ENCODE measurements around the gene MDM2. TPM values are rescaled to one million over a fixed set of nuclear protein-coding genes. Genes with fewer than 3 reads are reported as not detected.

The MDM2 gene
- total and polyA plus RNA-seq, 4 donors = 62.1 to 92.7 (median 77.8) TPM

DNA sequence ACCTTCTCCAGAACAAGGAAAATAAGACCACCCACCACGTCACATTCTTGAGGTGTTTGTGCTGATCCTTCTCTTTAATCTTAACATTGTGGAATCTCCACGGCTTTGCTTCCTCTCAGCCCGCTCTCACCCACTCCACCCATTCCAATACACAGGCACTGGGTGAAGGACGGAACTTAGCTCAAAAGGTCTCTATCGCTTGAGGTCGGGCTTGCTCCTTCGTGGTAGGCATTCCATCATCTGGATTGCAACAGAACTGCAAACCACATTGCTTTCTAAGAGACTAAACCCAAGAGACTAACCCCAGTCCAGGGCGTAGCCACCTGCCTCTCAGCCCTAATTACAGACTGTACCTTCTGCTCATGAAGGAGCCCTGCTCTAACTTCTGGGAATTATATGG is 24.0 kb upstream of the MDM2 start:
- no peaks in the 10 kb centered on the region for H3K9me3 ChIP-seq (ENCODE audit: control insufficient read depth, insufficient read depth, low read length)
- no peak for DNase-seq (ENCODE audit: low read depth in 4 of 6, low spot score in 6 of 6)
- 79% methylated on average over 7 of the region's 8 CpGs for WGBS (ENCODE audit: insufficient coverage)

DNA sequence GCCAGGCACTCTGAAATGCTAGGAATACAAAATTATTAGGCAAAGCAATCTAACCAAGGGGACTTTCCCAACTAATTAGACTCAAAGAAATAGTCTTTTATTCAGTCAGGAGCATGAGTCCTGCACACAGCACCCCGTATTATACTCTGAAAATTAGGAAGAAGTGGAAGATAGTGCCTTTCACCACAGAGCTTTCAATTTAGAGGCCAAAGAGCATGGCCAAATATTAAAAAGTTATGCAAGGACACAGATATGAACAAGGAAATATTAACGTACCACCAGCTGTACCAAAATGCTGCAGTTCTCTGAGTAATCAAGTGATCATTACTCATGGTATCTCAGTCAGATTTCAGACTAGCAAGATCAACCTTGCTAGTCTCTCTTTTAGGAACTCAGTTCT is 22.6 kb upstream of the MDM2 start:
- Histone ChIP-seq H3K4me1 (ENCODE audit: control insufficient read depth, insufficient read depth, low read length) (no peaks in the 10 kb centered on the region), H3K27ac (ENCODE audit: low read depth, low read length) (no peak overlapping the region), H3K36me3 (ENCODE audit: control insufficient read depth, insufficient read depth, low read length) (no peaks in the 10 kb centered on the region), H3K9me3 (ENCODE audit: control insufficient read depth, insufficient read depth, low read length) (no peaks in the 10 kb centered on the region), H3K27me3 (ENCODE audit: control insufficient read depth, insufficient read depth, low read length) (no peaks in the 10 kb centered on the region), H3K4me3 (ENCODE audit: low read depth, low read length) (no peak overlapping the region)
- WGBS (ENCODE audit: insufficient coverage) = no CpG with 5 or more reads among the region's 2 CpGs
- no peak for DNase-seq (ENCODE audit: low read depth in 4 of 6, low spot score in 6 of 6)

More for the DNA sequence above, 24.0 kb upstream of the MDM2 start:
- Histone ChIP-seq H3K4me1 (ENCODE audit: control insufficient read depth, insufficient read depth, low read length) (no peaks in the 10 kb centered on the region), H3K27me3 (ENCODE audit: control insufficient read depth, insufficient read depth, low read length) (no peaks in the 10 kb centered on the region), H3K36me3 (ENCODE audit: control insufficient read depth, insufficient read depth, low read length) (no peaks in the 10 kb centered on the region), H3K4me3 (ENCODE audit: low read depth, low read length) (no peak overlapping the region), H3K27ac (ENCODE audit: low read depth, low read length) (no peak overlapping the region)

DNA sequence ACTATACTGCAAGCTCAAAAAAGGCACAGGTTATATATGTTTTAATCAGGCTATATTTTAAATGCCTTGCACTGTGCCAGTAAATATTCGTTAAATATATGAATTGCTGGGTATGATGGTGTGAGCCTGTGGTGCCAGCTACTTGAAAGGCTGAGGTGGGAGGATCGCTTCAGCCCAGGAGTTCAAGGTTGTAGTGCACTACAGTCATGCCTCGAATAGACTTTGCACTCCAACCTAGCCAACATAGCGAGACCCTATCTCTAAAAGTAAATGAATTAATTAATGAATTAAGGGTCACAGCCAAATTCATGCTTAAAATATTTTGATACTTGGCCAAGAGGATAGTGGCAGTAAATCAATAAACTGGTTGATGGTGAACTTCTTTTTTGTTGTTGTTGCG is 22.2 kb upstream of the MDM2 start:
- WGBS (ENCODE audit: insufficient coverage) = no CpG with 5 or more reads among the region's 5 CpGs
- no peak for DNase-seq (ENCODE audit: low read depth in 4 of 6, low spot score in 6 of 6)
- Histone ChIP-seq H3K27me3 (ENCODE audit: control insufficient read depth, insufficient read depth, low read length) (no peaks in the 10 kb centered on the region), H3K27ac (ENCODE audit: low read depth, low read length) (no peak overlapping the region), H3K9me3 (ENCODE audit: control insufficient read depth, insufficient read depth, low read length) (no peaks in the 10 kb centered on the region), H3K4me3 (ENCODE audit: low read depth, low read length) (no peak overlapping the region), H3K4me1 (ENCODE audit: control insufficient read depth, insufficient read depth, low read length) (no peaks in the 10 kb centered on the region), H3K36me3 (ENCODE audit: control insufficient read depth, insufficient read depth, low read length) (no peaks in the 10 kb centered on the region)

DNA sequence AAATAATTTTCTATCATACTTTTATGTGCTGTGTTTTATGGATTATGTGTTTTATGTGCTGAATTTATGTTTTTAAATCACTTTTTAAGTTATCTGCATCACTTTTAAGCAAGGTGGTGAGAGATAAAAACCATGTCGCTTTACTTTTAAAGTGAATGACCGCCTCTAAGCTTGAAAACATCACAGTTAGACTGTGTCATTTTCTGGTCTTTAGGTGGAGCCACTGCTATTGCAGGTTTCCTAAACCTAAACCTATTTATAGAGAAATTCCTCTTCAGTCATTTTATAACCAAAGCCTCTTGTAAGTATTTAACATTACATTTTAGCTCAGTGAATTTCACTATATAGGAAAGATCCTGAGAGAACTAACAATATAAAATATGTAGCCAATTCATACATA is 21.0 kb upstream of the MDM2 start:
- no CpG with 5 or more reads among the region's 2 CpGs for WGBS (ENCODE audit: insufficient coverage)

DNA sequence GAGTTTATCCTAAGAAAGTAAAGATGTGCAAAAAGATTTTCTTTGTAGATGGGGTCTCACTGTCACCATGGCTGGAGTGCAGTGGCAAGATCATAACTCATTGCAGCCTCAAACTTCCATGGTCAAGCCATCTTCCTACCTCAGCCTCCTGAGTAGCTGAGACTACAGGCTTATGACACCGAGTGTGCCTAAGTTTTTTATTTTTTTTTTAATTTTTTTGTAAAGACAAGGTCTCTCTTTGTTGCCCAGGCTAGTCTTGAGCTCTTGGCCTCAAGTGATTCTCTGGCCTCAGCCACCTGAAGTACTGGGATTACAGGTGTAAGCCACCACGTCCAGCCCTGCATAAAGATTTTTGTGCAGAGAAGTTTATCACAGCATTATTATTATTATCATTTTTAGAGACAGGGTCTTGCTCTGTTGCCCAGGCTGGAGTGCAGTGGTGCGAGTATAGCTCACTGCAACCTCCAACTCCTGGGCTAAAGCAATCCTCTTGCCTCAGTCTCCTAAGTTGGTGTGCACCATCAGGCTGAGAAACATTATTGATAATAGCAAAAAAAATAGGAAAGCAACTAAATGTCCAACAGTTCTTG is 19.3 kb upstream of the MDM2 start:
- Histone ChIP-seq H3K4me1 (ENCODE audit: control insufficient read depth, insufficient read depth, low read length) (no peaks in the 10 kb centered on the region), H3K9me3 (ENCODE audit: control insufficient read depth, insufficient read depth, low read length) (no peaks in the 10 kb centered on the region), H3K27ac (ENCODE audit: low read depth, low read length) (no peak overlapping the region), H3K36me3 (ENCODE audit: control insufficient read depth, insufficient read depth, low read length) (no peaks in the 10 kb centered on the region), H3K4me3 (ENCODE audit: low read depth, low read length) (no peak overlapping the region), H3K27me3 (ENCODE audit: control insufficient read depth, insufficient read depth, low read length) (no peaks in the 10 kb centered on the region)
- no peak for DNase-seq (ENCODE audit: low read depth in 4 of 6, low spot score in 6 of 6)
- WGBS (ENCODE audit: insufficient coverage) = no CpG with 5 or more reads among the region's 3 CpGs

More for the DNA sequence above, 21.0 kb upstream of the MDM2 start:
- no peak overlapping the region for H3K4me3 ChIP-seq (ENCODE audit: low read depth, low read length)
- H3K9me3 ChIP-seq (ENCODE audit: control insufficient read depth, insufficient read depth, low read length) = no peaks in the 10 kb centered on the region
- no peaks in the 10 kb centered on the region for H3K36me3 ChIP-seq (ENCODE audit: control insufficient read depth, insufficient read depth, low read length)
- no peaks in the 10 kb centered on the region for H3K27me3 ChIP-seq (ENCODE audit: control insufficient read depth, insufficient read depth, low read length)
- no peaks in the 10 kb centered on the region for H3K4me1 ChIP-seq (ENCODE audit: control insufficient read depth, insufficient read depth, low read length)
- H3K27ac ChIP-seq (ENCODE audit: low read depth, low read length) = no peak overlapping the region
- no peak for DNase-seq (ENCODE audit: low read depth in 4 of 6, low spot score in 6 of 6)

DNA sequence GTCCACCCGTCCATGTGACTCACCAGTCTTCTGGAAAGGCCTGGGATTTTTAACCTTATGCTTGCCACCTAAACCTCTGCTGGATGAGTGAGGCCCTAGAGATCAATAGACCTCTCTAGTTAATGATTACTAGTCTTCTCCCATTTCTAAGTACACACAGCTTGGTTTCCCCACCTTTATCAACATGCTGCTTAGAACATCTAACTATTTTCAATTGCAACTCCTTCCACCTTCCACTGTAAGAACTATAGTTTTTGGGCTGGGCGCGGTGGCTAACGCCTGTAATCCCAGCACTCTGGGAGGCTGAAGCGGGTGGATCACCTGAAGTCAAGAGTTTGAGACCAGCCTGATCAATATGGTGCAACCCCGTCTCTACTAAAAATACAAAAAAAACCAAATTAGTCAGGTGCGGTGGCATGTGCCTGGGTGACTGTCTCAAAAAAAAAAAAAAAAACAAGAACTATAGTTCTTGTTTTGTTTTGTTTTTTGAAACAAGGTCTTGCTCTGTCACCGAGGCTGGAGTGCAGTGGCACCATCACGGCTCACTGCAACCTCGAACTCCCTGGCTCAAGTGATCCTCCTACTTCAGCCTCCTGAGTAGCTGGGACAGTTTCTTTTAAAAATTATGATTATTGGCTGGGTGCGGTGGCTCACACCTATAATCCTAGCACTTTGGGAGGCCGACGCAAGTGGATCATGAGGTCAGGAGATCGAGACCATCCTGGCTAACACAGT is 18.7 kb upstream of the MDM2 start:
- DNase-seq (ENCODE audit: low read depth in 4 of 6, low spot score in 6 of 6) = no peak
- Histone ChIP-seq H3K27me3 (ENCODE audit: control insufficient read depth, insufficient read depth, low read length) (no peaks in the 10 kb centered on the region), H3K9me3 (ENCODE audit: control insufficient read depth, insufficient read depth, low read length) (no peaks in the 10 kb centered on the region), H3K36me3 (ENCODE audit: control insufficient read depth, insufficient read depth, low read length) (no peaks in the 10 kb centered on the region), H3K4me3 (ENCODE audit: low read depth, low read length) (no peak overlapping the region), H3K4me1 (ENCODE audit: control insufficient read depth, insufficient read depth, low read length) (no peaks in the 10 kb centered on the region), H3K27ac (ENCODE audit: low read depth, low read length) (no peak overlapping the region)
- WGBS (ENCODE audit: insufficient coverage) = 100% methylated on average over 4 of the region's 14 CpGs

DNA sequence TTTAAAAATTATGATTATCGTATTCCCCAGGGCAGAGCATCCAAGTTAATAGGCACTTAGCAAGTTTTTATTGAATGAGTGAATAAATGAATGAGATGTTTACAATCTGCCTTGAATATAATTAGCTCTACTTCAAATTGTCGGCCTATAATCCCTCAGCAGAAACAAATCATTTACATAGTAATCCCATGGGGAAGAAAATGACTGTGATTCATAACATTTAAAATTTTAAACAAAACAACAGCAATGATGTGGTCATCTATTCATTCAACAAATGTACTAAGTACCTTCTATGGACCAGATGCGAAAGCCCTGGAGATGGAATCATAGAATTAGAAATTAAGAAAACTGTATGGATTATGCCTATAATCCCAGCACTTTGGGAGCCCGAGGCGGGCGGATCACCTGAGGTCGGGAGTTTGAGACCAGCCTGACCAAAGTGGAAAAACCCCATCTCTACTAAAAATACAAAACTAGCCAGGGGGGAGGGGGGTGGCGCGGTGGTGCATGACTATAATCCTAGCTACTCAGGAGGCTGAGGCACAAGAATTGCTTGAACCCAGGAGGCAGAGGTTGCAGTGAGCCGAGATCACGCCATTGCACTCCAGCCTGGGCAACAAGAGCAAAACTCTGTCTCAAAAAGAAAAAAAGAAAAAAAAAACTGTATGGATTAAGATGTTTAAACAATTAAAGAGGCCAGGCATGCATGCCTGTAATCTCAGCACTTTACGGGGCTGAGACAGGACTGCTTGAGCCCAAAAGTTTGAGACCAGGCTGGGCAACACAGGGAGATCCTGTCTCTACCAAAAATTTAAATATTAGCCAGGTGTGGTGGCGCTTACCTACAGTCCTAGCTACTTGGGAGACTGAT is 17.7 kb upstream of the MDM2 start:
- no peak for DNase-seq (ENCODE audit: low read depth in 4 of 6, low spot score in 6 of 6)
- no peaks in the 10 kb centered on the region for H3K36me3 ChIP-seq (ENCODE audit: control insufficient read depth, insufficient read depth, low read length)
- WGBS (ENCODE audit: insufficient coverage) = 100% methylated on average over 1 of the region's 13 CpGs
- no peak overlapping the region for H3K27ac ChIP-seq (ENCODE audit: low read depth, low read length)
- no peak overlapping the region for H3K4me3 ChIP-seq (ENCODE audit: low read depth, low read length)
- no peaks in the 10 kb centered on the region for H3K9me3 ChIP-seq (ENCODE audit: control insufficient read depth, insufficient read depth, low read length)
- H3K27me3 ChIP-seq (ENCODE audit: control insufficient read depth, insufficient read depth, low read length) = no peaks in the 10 kb centered on the region
- no peaks in the 10 kb centered on the region for H3K4me1 ChIP-seq (ENCODE audit: control insufficient read depth, insufficient read depth, low read length)

DNA sequence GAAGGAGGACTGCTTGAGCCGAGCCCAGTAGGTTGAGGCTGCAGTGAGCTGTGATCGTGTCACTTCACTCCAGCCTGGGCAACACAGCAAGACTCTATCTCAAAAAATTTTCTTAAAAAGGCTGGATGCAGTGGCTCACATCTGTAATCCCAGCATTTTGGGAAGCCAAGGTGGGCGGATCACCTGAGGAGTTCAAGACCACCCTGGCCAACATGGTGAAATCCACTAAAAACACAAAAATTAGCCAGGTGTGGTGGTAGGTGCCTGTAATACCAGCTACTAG is 17.1 kb upstream of the MDM2 start:
- WGBS (ENCODE audit: insufficient coverage) = 91% methylated on average over 1 of the region's 3 CpGs
- no peak for DNase-seq (ENCODE audit: low read depth in 4 of 6, low spot score in 6 of 6)
- Histone ChIP-seq H3K4me3 (ENCODE audit: low read depth, low read length) (no peak overlapping the region), H3K9me3 (ENCODE audit: control insufficient read depth, insufficient read depth, low read length) (no peaks in the 10 kb centered on the region), H3K27ac (ENCODE audit: low read depth, low read length) (no peak overlapping the region), H3K4me1 (ENCODE audit: control insufficient read depth, insufficient read depth, low read length) (no peaks in the 10 kb centered on the region), H3K27me3 (ENCODE audit: control insufficient read depth, insufficient read depth, low read length) (no peaks in the 10 kb centered on the region), H3K36me3 (ENCODE audit: control insufficient read depth, insufficient read depth, low read length) (no peaks in the 10 kb centered on the region)

DNA sequence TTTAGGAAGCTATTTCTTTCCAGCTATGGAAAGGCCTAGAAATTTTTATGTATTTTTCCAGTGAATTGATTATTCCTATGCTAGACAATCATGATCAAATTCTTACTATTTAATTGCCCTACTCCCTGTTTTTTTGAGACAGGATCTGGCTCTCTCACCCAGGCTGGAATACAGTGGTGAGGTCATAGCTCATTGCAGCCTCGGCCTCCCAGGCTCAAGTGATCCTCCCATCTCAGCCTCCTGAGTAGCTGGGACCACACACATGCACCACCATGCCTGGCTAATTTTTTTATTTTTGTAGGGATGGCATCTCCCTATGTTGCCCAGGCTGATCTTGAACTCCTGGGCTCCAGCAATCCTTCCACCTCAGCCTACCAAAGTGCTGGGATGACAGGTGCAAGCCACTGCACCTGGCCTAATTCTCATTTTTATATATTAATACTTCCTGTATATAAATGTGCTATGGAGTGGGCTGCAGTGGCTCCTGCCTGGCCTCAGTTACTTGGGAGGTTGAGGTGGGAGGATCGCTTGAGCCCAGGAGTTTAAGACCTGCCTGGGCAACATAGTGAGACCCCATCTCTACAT is 16.0 kb upstream of the MDM2 start:
- no peak for DNase-seq (ENCODE audit: low read depth in 4 of 6, low spot score in 6 of 6)
- Histone ChIP-seq H3K27me3 (ENCODE audit: control insufficient read depth, insufficient read depth, low read length) (no peaks in the 10 kb centered on the region), H3K9me3 (ENCODE audit: control insufficient read depth, insufficient read depth, low read length) (no peaks in the 10 kb centered on the region), H3K36me3 (ENCODE audit: control insufficient read depth, insufficient read depth, low read length) (no peaks in the 10 kb centered on the region), H3K4me3 (ENCODE audit: low read depth, low read length) (no peak overlapping the region), H3K4me1 (ENCODE audit: control insufficient read depth, insufficient read depth, low read length) (no peaks in the 10 kb centered on the region), H3K27ac (ENCODE audit: low read depth, low read length) (no peak overlapping the region)
- WGBS (ENCODE audit: insufficient coverage) = 100% methylated on average over 1 of the region's 2 CpGs
